Jurkat, Clone E6-1 (cell line): ENCODE data around the gene LZTS2.

Experiments
- DNase-seq: peaks from one replicate; pipeline ENCODE4 v3.0.0-alpha.2; 2011; ENCODE audit warnings: low read depth, low spot score
- H3K4me3 ChIP-seq: 2 replicates; pipeline ENCODE4 v1.5.1; 2011; ENCODE audit warnings: mild to moderate bottlenecking, low read length, control low read depth, moderate library complexity

LZTS2 gene

GRCh38 chr10:100978121-100978900, 21.3 kb upstream of the LZTS2 start:
- no peak overlapping the region for H3K4me3 ChIP-seq
- no peak for DNase-seq

GRCh38 chr10:100978901-100979195, 20.8 kb upstream of the LZTS2 start:
- no peak for DNase-seq
- H3K4me3 ChIP-seq = no peak overlapping the region

- DNase-seq = no peak
- H3K4me3 ChIP-seq = no peak overlapping the region
Measured at GRCh38 chr10:100979791-100980272, 19.8 kb upstream of the LZTS2 start.

- H3K4me3 ChIP-seq = no peak overlapping the region
- DNase-seq = no peak
Measured at GRCh38 chr10:100980311-100980710, 19.3 kb upstream of the LZTS2 start.

GRCh38 chr10:100980711-100981110, 18.9 kb upstream of the LZTS2 start:
- H3K4me3 ChIP-seq = no peak overlapping the region
- no peak for DNase-seq

GRCh38 chr10:100981178-100981772, 18.3 kb upstream of the LZTS2 start:
- DNase-seq = no peak

GRCh38 chr10:100982916-100983830, 16.4 kb upstream of the LZTS2 start:
- no peak for DNase-seq
- H3K4me3 ChIP-seq = no peak overlapping the region

More at GRCh38 chr10:100981178-100981772, 18.3 kb upstream of the LZTS2 start:
- H3K4me3 ChIP-seq = no peak overlapping the region

GRCh38 chr10:100983868-100984671, 15.5 kb upstream of the LZTS2 start:
- no peak overlapping the region for H3K4me3 ChIP-seq
- DNase-seq = no peak

GRCh38 chr10:100984672-100985177, 14.9 kb upstream of the LZTS2 start:
- no peak overlapping the region for H3K4me3 ChIP-seq
- no peak for DNase-seq

GRCh38 chr10:100985336-100985735, 14.3 kb upstream of the LZTS2 start:
- DNase-seq = no peak
- H3K4me3 ChIP-seq = no peak overlapping the region

- DNase-seq = no peak
- peak overlapping the region; percentile 99 for H3K4me3 ChIP-seq
Measured at GRCh38 chr10:100986623-100986951, 13.0 kb upstream of the LZTS2 start.

GRCh38 chr10:100986952-100987684, 12.5 kb upstream of the LZTS2 start, which contains the start of the genes MRPL43 and TWNK:
TSS of gene MRPL43 (minus strand) at chr10:100987497. CDS start at chr10:100987443, 54 bp downstream.
TSS of gene TWNK (plus strand) at chr10:100987543. CDS start at chr10:100988211, 668 bp downstream.
- peak within 1 kb of the TSS; percentile 99 for H3K4me3 ChIP-seq
- peak; percentile 69 for DNase-seq

- H3K4me3 ChIP-seq = peak overlapping the region; percentile 99
- no peak for DNase-seq
Measured at GRCh38 chr10:100987685-100988049, 11.9 kb upstream of the LZTS2 start.

GRCh38 chr10:100988166-100988565, 11.4 kb upstream of the LZTS2 start:
- DNase-seq = no peak

GRCh38 chr10:100989088-100989487, 10.5 kb upstream of the LZTS2 start:
- no peak overlapping the region for H3K4me3 ChIP-seq
- DNase-seq = no peak

More at GRCh38 chr10:100988166-100988565, 11.4 kb upstream of the LZTS2 start:
- H3K4me3 ChIP-seq = peak overlapping the region; percentile 99

- H3K4me3 ChIP-seq = no peak overlapping the region
- no peak for DNase-seq
Measured at GRCh38 chr10:100993986-100994708, 5.5 kb upstream of the LZTS2 start.

- no peak for DNase-seq
- no peak overlapping the region for H3K4me3 ChIP-seq
Measured at GRCh38 chr10:100995181-100995580, 4.4 kb upstream of the LZTS2 start.
